Lower lobe of right lung (tissue), 2 donors: ENCODE measurements around the gene SHOX. TPM values are rescaled to one million over a fixed set of nuclear protein-coding genes. Genes with fewer than 3 reads are reported as not detected.
"Not testable (repeated sequence)": the region's sequence is repeated elsewhere in the genome, so short reads cannot be mapped to it uniquely, and the experiment has no call there.

Experiments used
- ATAC-seq, 2 donors: fragments of 200-7000 bp; cut with Tn5 transposase; one replicate each; pipeline ENCODE4 v1.9.1; 2020 to 2022; ENCODE audit warnings: mild to moderate bottlenecking in 2 of 2, moderate library complexity in 2 of 2
- DNase-seq: peaks from one replicate; pipeline ENCODE4 v3.0.0-alpha.2; 2020
- H3K27ac ChIP-seq: fragments of 200-600 bp; one replicate; pipeline ENCODE4 v1.8.0; 2022
- H3K27me3 ChIP-seq: fragments of 200-600 bp; one replicate; pipeline ENCODE4 v1.8.0; 2022; ENCODE audit warnings: low read depth
- H3K36me3 ChIP-seq: fragments of 200-600 bp; one replicate; pipeline ENCODE4 v1.8.0; 2022; ENCODE audit warnings: mild to moderate bottlenecking
- H3K4me1 ChIP-seq: fragments of 200-600 bp; one replicate; pipeline ENCODE4 v1.8.0; 2022
- H3K4me3 ChIP-seq: fragments of 200-600 bp; one replicate; pipeline ENCODE4 v1.8.0; 2022; ENCODE audit warnings: mild to moderate bottlenecking
- H3K9me3 ChIP-seq: fragments of 200-600 bp; one replicate; pipeline ENCODE4 v1.8.0; 2022
- intact Hi-C: fragments of 100-400 bp; cut with DNase I; formaldehyde crosslinking; loops from one replicate; pipeline ENCODE4 v1.11.0; 2022
- total RNA-seq: library from RNA; stranded (reverse); fragmentation: NEBNext Ultra II Directional; extraction: Animal tissue kit (Norgen Biotek cat#: 25700); gene quantifications from one replicate; pipeline ENCODE4 v1.2.1, GENCODE V29; 2021
- TF ChIP-seq, protein P1 (sequence below): fragments of 200-600 bp; IDR thresholded peaks from one replicate; pipeline ENCODE4 v1.8.0; 2022; ENCODE audit warnings: antibody characterized with exemption, mild to moderate bottlenecking
- donor health status: DM: no; HTN: yes; CAD: no; lungs with severe emphysema.

The SHOX gene
- total RNA-seq, 1 donor from 2014 or later, result not detected

DNA sequence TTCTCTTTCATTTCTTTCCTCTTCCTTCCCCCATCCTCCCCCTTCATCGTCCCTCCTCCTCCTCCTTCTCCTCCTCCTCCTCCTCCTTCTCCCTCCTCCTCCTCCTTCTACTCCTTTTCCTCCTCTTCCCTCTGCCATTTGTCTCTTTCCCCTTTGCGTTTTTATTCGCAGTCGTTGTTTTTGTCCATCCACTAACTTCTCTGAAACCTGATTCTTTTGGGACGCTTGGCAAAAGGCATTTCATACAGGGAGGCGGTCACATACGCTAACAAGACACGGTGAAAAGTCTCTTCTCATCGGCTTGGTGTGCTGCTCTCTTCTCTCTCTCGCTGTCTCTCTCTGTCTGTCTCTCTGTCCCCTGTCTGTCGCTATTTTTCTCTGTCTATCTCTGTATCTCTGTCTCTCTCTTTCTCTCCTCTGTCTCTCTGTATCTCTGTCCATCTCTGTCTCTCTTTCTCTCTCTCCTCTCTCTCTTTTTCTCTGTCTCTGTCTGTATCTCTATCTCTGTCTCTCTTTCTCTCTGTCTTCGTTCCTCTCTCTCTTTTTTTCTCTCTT, 5.4 kb upstream of the SHOX start:
- no peaks in the 10 kb centered on the region for H3K4me1 ChIP-seq
- no peaks in the 10 kb centered on the region for H3K9me3 ChIP-seq
- peaks cover 38% of the 10 kb centered on the region for H3K27me3 ChIP-seq
- TF ChIP-seq, protein P1, sequence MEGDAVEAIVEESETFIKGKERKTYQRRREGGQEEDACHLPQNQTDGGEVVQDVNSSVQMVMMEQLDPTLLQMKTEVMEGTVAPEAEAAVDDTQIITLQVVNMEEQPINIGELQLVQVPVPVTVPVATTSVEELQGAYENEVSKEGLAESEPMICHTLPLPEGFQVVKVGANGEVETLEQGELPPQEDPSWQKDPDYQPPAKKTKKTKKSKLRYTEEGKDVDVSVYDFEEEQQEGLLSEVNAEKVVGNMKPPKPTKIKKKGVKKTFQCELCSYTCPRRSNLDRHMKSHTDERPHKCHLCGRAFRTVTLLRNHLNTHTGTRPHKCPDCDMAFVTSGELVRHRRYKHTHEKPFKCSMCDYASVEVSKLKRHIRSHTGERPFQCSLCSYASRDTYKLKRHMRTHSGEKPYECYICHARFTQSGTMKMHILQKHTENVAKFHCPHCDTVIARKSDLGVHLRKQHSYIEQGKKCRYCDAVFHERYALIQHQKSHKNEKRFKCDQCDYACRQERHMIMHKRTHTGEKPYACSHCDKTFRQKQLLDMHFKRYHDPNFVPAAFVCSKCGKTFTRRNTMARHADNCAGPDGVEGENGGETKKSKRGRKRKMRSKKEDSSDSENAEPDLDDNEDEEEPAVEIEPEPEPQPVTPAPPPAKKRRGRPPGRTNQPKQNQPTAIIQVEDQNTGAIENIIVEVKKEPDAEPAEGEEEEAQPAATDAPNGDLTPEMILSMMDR, result no peak
- no peak overlapping the region for H3K27ac ChIP-seq
- ATAC-seq, result no peak
- DNase-seq, result no peak
- no peaks in the 10 kb centered on the region for H3K36me3 ChIP-seq
- no peak overlapping the region for H3K4me3 ChIP-seq
- intact Hi-C loops, result no loop called here

DNA sequence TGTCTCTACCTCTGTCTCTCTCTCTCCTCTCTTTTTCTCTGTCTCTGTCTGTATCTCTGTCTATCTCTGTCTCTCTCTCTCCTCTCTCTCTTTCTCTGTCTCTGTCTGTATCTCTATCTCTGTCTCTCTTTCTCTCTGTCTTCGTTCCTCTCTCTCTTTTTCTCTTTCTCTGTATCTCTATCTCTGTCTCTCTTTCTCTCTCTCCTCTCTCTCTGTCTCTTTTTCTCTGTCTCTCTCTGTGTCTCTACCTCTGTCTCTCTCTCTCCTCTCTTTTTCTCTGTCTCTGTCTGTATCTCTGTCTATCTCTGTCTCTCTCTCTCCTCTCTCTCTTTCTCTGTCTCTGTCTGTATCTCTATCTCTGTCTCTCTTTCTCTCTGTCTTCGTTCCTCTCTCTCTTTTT, 4.5 kb upstream of the SHOX start:
- DNase-seq, H3K36me3 ChIP-seq, H3K27ac ChIP-seq, H3K4me3 ChIP-seq, H3K4me1 ChIP-seq, intact Hi-C loops, ATAC-seq, H3K9me3 ChIP-seq: not testable (repeated sequence)
- H3K27me3 ChIP-seq, result peaks cover 44% of the 10 kb centered on the region

DNA sequence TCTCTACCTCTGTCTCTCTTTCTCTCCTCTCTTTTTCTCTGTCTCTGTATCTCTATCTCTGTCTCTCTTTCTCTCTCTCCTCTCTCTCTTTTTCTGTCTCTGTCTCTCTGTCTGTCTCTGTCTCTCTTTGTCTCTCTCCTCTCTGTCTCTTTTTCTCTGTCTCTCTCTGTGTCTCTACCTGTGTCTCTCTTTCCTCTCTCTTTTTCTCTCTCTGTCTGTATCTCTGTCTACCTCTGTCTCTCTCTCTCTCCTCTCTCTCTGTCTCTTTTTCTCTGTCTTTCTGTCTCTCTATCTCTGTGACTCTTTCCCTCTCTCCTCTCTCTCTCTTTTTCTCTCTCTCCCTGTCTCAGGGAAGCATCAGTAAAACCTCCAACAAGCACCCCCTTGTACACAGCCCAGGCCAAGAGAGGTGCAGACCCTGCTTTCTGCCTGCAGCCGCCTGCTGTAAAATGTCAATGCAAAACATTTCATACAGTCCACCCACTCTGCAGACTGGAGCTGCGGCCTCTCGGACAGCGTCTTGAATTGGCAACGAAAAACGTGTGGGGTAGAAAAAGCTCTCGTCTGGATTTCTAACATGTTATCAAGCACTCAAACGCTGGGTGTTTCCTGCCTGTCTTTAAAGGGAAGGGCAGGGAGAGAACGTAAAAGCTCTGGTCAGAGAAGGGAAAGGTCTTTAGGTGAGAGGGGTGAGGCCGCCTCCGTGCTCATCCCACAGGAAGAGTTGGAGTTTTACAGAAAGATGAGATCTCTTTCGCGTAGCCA, 3.7 kb upstream of the SHOX start:
- H3K27me3 ChIP-seq, result peaks cover 52% of the 10 kb centered on the region
- TF ChIP-seq, protein P1, result no peak

DNA sequence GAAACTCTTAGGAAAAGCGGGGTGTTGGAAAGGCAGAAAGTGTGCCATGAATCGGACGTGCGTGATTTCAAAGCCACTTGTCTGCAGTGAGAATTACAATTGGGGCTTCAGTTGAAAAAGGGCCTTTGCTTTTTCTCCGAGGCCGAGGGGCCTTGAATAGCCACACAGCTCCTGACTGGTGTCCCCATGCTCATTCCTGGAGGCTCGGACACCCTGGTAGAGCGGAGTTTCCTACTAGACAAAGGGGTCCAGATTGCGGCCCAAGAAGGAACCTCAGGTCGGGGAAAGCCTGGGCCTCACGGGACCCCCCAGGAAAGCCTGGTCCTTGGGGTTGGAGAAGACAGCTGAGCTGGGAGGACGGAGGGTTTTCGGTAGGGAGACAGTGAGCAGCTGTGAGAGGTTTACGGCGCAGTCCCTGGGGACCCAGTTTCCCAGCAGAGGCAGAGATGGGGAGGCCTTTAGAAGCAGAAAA, 3.0 kb upstream of the SHOX start:
- Histone ChIP-seq H3K36me3 (no peaks in the 10 kb centered on the region), H3K4me1 (no peaks in the 10 kb centered on the region), H3K9me3 (no peaks in the 10 kb centered on the region), H3K4me3 (no peak overlapping the region), H3K27me3 (peaks cover 59% of the 10 kb centered on the region), H3K27ac (no peak overlapping the region)
- ATAC-seq (no peak), DNase-seq (no peak)
- intact Hi-C loops, result no loop called here
- TF ChIP-seq, protein P1, result no peak

More for the DNA sequence above, 3.7 kb upstream of the SHOX start:
- DNase-seq, result no peak
- no peak for ATAC-seq
- Histone ChIP-seq H3K36me3 (no peaks in the 10 kb centered on the region), H3K27ac (no peak overlapping the region), H3K4me3 (no peak overlapping the region), H3K9me3 (no peaks in the 10 kb centered on the region), H3K4me1 (no peaks in the 10 kb centered on the region)
- intact Hi-C loops, result no loop called here

DNA sequence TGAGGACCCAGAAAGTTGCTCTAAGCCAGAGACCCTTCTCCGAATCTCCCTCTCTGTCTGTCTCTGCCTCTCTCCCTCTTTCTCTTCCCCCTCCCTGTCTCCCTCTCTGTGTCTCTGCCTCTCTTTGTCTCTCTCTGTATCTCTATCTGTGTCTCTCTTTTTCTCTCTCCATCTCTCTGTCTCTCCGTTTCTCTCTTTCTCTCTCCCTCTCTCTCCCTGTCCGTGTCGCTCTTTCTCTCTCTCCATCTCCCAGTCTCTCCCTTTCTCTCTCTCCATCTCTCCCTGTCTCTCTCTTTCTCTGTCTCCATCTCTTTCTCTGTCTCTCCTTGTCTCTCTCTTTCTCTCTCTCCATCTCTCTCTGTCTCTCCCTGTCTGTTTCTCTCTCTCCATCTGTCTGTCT, 2.6 kb upstream of the SHOX start:
- ATAC-seq (no peak), DNase-seq (no peak)
- Histone ChIP-seq H3K9me3 (no peaks in the 10 kb centered on the region), H3K27ac (no peak overlapping the region), H3K27me3 (peaks cover 63% of the 10 kb centered on the region), H3K4me1 (no peaks in the 10 kb centered on the region), H3K36me3 (no peaks in the 10 kb centered on the region), H3K4me3 (no peak overlapping the region)
- intact Hi-C loops, result no loop called here
- TF ChIP-seq, protein P1, result no peak
